Stimulated activated CD4-positive, alpha-beta T cell treated with anti-CD3 and anti-CD28 coated beads, Interleukin-4, amount 100 ng/mL, for 48 hours (primary cell): Measurements from ENCODE around the gene OR7A10.

Experiments
- DNase-seq, 2 donors: peaks; one replicate each; pipeline ENCODE4 v3.0.0-alpha.2; 2020; ENCODE audit warnings: low read depth in 2 of 2

Gene OR7A10

DNA sequence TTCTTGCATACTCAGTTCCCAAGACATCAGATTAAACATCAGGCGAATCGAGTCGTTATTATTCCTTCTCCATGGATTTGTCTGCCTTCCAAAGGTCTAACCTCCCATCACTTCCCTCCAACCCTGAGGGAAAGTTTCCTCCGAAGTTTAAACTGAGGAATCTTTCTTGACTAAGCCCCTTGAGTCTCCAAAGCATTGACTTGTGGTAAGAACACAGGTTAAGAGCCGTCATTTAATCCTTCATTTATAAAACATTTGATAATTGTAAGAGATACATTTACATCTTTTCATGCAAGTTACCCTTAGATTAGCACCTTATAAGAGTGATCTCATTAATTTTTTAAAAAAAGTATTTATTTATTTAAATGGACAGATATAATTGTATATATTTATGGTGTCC, at the start of gene OR7A10:
TSS of gene OR7A10 (minus strand) at position 101 of the 400 bp plus-strand sequence. CDS start 7,045 bp downstream, outside the sequence.
- DNase-seq = no peak

GRCh38 chr19:14890643-14891379, 42.1 kb upstream of the OR7A10 start:
- no peak for DNase-seq

DNA sequence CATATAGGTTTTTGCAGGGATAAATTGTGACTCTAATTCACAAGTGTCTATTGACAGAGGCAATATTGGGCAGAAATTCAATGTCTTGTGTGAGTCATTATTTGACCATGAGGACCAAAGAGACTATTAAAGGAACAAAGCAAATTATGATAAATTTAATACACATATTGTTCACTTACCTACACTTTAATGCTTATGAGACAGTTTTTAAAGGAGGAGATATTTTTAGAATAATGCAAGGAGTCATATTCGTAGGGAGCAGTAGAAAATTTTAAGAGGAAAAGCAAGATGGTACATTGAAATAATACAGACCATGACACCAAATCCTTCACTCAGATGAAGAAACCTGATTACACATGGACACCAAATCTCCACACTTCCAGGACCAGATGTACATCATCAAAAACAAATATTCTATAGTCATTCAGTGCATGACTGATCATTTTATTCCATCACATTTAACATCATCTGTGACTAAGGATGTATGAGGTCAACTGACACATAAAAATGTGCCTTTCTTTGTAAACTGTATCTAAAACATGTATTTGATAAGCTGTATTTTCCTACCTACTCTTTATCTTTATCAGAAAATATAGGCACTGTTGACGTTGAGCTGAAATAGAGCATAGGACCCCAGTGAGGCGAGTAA, 41.4 kb upstream of the OR7A10 start:
- no peak for DNase-seq

- no peak for DNase-seq
Measured at GRCh38 chr19:14886032-14886431, 37.3 kb upstream of the OR7A10 start, which contains the start of gene OR7A17. Gene OR7A17 (minus strand): TSS chr19:14886132. CDS start chr19:14881355, 4,777 bp downstream.

GRCh38 chr19:14871619-14872230, 23.0 kb upstream of the OR7A10 start:
- no peak for DNase-seq

GRCh38 chr19:14868497-14868896, 19.8 kb upstream of the OR7A10 start:
- no peak for DNase-seq

DNA sequence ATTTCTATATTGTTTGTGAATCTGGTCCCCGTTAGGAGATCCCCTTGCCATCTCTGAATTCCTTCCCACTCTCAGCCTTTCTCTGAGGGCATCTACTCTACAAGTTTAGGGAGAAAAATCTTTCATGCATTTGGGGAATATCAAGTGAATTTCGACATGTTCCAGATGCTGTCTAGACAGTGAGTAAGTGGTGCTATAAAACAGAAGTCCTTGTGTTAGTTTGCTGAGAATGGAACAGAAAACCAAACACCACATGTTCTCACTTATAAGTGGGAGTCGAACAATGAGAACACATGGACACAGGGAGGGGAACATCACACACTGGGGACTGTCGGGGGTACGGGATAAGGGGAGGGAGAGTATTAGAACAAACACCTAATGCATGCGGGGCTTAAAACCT, 5.1 kb downstream of the OR7A10 start:
- no peak for DNase-seq

GRCh38 chr19:14843169-14843568, 5.6 kb downstream of the OR7A10 start:
- DNase-seq = no peak

- no peak for DNase-seq
Measured at GRCh38 chr19:14840206-14840605, 8.5 kb downstream of the OR7A10 start.

DNA sequence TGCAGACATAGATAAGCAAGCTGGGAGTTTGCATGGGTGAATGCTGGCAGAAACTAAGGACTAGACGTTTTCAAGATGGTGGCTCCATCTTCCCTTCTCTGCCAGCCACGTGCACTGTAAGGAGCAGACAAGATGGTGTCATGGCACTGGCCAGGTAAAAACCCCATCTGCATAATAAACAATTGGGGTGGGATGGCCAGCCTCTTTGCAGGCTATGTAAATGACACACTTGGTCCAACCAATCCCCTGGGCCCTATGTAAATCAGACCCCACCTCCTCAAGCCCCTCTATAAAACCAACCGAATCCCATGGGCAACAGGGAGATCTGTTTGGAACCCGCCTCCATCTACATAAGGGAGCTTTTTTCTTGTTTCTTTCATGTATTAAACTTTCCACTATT, 11.3 kb downstream of the OR7A10 start:
- DNase-seq = no peak

DNA sequence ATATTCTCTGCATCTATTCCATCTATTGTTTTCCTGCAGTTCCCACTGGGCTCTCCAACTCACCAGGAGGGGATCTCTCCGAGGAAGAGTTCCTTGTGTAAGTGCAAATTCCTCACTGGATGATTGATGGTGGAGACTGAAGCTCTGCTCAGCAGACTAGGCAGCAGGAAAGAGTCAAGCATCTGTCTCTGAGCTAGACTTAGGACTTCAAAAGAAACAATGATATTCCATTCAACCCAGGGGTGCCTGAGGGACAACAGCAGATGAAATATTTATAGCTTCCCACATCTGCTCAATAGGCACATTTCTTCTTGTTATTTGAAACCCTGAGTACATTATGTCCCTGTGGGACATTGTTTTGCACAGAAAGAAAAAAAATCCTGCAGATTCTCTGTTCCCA, 13.7 kb downstream of the OR7A10 start, which contains the start of the genes OR7A5 and OR7C1:
TSS of gene OR7A5 (minus strand) at position 175 of the 400 bp plus-strand sequence. CDS start 6,944 bp downstream, outside the sequence.
TSS of gene OR7C1 (minus strand) at position 175 of the 400 bp plus-strand sequence. CDS start 35,049 bp downstream, outside the sequence.
- DNase-seq = no peak

- no peak for DNase-seq
Measured at GRCh38 chr19:14830702-14831101, 18.0 kb downstream of the OR7A10 start.

- DNase-seq = no peak
Measured at GRCh38 chr19:14826006-14826405, 22.7 kb downstream of the OR7A10 start.

GRCh38 chr19:14821937-14822336, 26.8 kb downstream of the OR7A10 start:
- DNase-seq = no peak

GRCh38 chr19:14818588-14818987, 30.1 kb downstream of the OR7A10 start:
- no peak for DNase-seq

GRCh38 chr19:14817052-14817451, 31.7 kb downstream of the OR7A10 start:
- DNase-seq = no peak

GRCh38 chr19:14814982-14815652, 33.6 kb downstream of the OR7A10 start:
- DNase-seq = no peak

- no peak for DNase-seq
Measured at GRCh38 chr19:14809272-14810057, 39.3 kb downstream of the OR7A10 start.

DNA sequence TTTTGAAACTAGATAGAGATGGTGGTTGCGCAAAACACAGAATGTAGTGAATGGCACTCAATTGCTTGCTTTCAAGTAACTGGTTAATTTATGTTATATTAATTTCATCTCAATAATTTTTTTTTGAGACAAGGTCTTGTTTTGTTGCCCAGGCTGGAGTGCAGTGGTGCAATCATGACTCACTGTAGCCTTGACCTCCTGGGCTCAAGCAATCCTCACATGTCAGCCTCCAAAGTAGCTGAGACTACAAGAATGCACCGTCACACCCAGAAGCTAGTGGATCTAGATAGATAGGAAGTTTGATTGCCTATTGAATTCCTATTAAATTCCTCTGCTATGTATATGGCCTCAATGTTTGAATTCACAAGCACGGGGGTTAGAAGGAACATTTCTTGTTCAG, 44.0 kb downstream of the OR7A10 start:
- DNase-seq = no peak

- no peak for DNase-seq
Measured at GRCh38 chr19:14798760-14799159, 50.0 kb downstream of the OR7A10 start.

DNA sequence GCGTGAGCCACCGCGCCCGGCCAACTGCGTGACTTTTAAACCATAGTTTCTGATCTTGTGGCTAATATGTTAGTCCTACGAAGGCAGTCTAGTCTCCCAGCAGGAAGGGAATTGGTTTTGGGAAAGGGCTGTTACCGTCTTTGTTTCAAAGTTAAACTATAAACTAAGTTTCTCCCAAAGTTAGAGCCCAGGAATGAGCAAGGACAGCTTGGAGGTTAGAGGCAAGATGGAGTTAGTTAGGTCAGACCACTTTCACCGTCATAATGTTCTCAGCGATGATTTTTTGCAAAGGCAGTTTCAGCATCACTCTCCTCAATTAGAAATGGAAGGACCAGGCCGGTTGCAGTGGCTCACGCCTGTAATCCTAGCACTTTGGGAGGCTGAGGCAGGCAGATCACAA, 52.7 kb downstream of the OR7A10 start:
- no peak for DNase-seq
